HG03175 (cell line): ENCODE results near the gene TMEM145.

Experiments
- ATAC-seq: cut with Tn5 transposase; IDR thresholded peaks from one replicate; pipeline ENCODE4 v1.9.1; 2021; ENCODE audit warnings: mild to moderate bottlenecking, moderate library complexity; ENCODE audit not compliant: unreplicated experiment

TMEM145 gene

GRCh38 chr19:42288881-42289555 is 24.1 kb upstream of the TMEM145 start:
- no peak for ATAC-seq

- no peak for ATAC-seq
Observed at GRCh38 chr19:42289556-42290041, 23.5 kb upstream of the TMEM145 start.

GRCh38 chr19:42290136-42290522 is 23.0 kb upstream of the TMEM145 start:
- ATAC-seq = no peak

DNA sequence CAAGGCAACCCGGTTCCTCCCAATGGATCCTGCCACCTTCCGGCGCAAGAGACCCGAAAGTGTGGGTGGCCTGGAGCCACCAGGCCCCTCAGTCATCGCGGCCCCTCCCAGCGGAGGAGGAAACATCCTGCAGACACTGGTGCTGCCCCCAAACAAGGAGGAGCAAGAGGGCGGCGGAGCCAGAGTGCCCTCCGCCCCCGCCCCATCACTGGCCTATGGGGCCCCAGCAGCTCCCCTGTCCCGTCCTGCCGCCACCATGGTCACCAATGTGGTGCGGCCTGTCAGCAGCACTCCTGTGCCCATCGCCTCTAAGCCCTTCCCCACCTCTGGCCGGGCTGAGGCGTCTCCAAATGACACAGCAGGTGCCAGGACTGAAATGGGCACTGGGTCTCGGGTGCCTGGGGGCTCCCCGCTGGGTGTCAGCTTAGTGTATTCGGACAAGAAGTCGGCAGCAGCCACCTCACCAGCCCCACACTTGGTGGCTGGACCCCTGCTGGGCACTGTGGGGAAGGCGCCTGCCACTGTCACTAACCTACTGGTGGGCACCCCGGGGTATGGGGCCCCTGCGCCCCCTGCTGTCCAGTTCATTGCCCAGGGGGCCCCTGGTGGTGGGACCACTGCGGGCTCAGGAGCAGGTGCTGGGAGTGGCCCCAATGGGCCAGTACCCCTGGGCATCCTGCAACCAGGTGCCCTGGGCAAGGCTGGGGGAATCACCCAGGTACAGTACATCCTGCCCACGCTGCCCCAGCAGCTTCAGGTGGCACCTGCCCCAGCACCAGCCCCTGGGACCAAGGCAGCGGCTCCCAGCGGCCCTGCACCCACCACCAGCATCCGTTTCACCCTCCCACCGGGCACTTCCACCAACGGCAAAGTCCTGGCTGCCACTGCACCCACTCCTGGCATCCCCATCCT is 22.3 kb upstream of the TMEM145 start:
- ATAC-seq = no peak

DNA sequence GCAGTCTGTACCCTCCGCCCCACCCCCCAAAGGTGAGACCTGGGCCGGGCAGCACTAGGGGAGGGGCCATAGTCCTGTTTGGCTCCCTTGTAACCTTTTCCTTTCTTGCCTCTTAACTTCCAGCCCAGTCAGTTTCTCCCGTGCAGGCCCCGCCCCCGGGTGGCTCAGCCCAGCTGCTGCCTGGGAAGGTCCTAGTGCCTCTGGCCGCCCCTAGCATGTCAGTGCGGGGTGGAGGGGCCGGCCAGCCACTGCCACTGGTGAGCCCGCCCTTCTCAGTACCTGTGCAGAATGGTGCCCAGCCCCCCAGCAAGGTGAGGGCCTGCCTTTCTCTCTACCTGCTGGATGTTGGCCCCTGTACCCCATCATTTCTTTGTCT is 21.7 kb upstream of the TMEM145 start:
- no peak for ATAC-seq

DNA sequence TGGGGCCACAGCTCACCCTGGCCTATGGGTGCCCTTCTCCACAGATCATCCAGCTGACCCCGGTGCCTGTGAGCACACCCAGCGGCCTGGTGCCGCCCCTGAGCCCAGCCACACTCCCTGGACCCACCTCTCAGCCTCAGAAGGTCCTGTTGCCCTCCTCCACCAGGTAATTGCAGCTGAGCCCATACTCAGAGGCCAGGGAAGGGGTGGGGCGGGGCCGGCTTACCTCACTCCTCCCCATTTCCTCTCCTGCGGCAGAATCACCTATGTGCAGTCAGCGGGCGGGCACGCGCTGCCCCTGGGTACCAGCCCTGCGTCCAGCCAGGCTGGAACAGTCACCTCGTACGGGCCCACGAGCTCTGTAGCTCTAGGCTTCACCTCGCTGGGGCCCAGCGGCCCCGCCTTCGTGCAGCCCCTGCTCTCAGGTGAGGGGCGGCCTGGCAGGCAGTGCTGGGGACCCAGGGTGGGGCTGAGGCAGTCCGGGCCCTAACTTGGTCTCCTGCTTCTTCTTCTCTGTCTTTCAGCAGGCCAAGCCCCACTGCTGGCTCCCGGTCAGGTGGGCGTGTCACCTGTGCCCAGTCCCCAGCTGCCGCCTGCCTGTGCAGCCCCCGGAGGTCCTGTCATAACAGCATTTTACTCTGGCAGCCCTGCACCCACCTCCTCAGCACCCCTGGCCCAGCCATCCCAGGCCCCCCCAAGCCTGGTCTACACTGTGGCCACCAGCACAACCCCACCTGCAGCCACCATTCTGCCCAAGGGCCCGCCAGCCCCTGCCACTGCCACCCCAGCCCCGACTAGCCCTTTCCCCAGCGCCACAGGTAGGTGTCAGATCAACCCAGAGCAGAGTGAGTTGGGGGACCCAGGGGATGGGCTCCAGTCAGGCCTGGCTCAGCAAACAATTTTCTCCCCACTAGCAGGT is 20.8 kb upstream of the TMEM145 start:
- ATAC-seq = no peak

DNA sequence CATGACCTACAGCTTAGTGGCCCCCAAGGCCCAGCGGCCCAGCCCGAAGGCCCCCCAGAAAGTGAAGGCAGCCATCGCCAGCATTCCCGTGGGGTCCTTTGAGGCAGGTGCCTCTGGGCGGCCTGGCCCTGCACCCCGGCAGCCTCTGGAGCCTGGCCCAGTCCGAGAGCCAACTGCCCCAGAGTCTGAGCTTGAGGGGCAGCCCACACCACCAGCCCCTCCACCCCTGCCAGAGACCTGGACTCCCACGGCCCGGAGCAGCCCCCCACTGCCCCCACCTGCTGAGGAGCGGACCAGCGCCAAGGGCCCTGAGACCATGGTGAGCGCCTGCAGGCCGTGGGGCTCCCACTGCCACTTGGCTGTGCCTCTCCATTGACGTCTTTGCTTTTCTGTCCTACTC is 20.1 kb upstream of the TMEM145 start:
- no peak for ATAC-seq

DNA sequence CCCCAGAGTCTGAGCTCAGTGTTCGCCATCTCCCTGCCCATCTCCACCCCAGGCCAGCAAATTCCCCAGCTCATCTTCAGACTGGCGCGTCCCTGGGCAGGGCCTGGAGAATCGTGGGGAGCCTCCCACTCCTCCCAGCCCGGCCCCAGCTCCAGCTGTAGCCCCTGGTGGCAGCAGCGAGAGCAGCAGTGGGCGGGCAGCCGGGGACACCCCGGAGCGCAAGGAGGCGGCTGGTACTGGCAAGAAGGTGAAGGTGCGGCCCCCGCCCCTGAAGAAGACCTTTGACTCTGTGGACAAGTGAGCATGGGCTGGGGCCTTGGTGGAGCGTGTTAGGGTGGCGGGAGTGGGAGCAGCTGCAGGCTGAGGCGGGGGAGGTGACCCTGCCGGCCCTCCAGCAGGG is 19.6 kb upstream of the TMEM145 start:
- ATAC-seq = no peak

- no peak for ATAC-seq
Observed at GRCh38 chr19:42293948-42294347, 19.2 kb upstream of the TMEM145 start.

- no peak for ATAC-seq
Observed at GRCh38 chr19:42294471-42295137, 18.5 kb upstream of the TMEM145 start.

GRCh38 chr19:42295342-42295741 is 17.8 kb upstream of the TMEM145 start:
- no peak for ATAC-seq

DNA sequence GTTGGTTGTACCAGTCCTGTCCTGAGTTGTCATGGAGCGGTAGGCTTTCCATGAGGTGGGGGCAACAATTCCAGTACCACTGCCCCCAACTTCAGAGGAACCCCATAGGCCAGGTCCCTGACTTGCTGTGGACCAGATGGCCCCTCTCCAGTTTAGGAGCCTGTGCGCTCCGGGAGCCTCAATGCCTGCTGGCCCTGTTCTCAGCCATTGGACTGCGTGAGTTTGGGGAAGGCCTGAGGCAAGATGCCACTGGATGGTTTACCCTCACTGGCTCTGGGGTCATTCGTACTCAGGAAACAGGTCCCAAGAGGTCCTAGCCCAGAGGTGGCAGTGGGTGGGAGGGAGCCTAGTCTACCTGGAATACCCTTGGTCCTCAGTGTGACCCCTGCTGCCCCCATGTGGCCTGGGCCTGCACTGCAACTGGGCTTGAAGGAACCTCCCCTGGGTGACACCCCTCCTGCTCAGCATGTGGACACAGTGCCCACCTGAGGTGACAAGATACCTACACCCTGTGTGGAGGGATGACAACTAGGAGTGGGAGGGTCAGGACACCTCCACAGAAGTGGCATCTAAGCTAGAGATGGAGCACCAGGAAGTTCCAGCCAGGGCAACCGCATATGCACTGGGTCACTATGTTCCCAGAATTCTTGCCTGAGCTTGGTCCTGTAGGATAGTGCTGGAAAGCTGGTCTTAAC is 17.1 kb upstream of the TMEM145 start:
- ATAC-seq = peak; percentile 59

GRCh38 chr19:42297039-42297438 is 16.1 kb upstream of the TMEM145 start:
- ATAC-seq = no peak

DNA sequence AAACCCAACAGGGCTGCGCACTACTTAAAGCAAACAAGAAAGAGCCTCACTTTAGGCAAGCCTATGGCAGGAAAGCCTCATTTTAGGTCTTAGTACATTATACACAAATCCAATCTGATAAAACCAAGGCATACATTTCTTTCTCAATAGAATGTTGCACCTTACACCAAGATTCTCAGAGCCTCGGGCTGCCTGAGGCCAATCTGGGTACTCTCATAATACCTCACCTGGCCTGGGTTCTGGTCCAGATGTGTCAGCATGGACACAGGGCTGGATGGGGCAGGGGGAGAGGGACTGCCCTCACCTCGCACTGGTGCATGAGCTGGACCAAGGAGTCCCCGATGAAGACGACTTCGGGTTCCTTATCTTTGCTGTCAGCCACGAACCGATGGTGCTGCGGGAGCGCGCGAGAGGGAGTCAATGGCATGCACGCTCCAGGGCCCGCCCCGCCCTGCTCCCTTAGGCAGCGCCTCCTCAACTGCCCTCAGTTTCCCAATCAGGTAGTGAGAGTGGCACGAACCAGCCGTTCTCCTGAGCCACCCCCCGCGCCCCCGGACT is 11.4 kb upstream of the TMEM145 start, which contains the start of gene PRR19:
TSS of gene PRR19 (plus strand) at position 487 of the 558 bp plus-strand sequence. CDS start 7,453 bp downstream, outside the sequence.
- ATAC-seq = no peak

DNA sequence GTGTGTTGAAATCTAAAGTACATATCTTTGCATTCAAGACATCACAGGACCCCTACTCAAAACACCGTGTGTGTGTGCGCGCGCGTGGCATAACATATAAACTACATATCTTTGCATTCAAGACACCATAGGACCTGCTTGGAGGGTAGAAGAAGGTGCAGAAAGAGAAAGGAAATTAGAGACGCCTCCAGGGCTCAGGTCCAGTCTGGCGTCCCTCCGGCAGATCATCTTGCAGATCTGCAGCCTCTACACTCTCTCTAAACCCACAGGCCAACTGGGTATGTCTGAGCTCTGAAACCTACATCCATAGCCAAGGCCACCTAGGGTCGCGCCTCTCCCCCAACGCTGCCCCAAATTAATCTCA is 10.0 kb upstream of the TMEM145 start:
- no peak for ATAC-seq

DNA sequence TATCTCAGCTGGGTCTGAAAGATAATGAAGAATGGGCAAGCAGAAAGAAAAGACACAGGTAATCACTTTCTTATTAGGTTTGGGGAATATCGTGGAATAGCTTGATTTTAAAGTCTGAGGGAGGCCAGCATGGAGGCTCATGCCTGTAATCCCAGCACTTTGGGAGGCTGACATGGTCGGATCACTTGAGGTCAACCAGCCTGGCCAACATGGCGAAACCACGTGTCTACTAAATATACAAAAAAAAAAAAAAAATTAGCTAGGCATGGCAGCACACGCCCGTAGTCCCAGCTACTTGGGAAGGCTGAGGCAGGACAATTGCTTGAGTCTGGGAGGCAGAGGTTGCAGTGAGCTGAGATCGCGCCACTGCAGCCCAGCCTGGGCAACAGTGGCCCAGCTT is 9.2 kb upstream of the TMEM145 start:
- ATAC-seq = no peak

DNA sequence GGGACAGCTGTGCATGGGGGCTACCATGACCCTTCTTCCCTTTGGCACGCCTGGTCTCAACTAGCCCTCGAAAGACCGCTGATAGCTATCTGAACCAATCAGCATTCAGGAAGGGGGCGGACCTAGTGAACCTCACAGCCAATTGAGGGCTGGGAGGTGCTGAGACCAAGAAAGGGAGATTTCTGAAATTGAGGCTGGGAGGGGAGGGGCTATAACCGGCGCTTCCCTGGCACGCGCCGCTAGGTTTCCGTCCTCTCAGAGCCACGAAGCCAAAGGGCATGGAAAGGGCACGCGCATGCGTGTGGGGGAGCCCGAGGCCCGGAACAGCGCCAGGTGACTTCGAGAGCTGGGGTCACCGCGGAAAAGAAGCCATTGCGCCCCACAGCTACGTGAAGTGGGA is 6.5 kb upstream of the TMEM145 start:
- ATAC-seq = no peak

- no peak for ATAC-seq
Observed at GRCh38 chr19:42309686-42310085, 3.4 kb upstream of the TMEM145 start.

DNA sequence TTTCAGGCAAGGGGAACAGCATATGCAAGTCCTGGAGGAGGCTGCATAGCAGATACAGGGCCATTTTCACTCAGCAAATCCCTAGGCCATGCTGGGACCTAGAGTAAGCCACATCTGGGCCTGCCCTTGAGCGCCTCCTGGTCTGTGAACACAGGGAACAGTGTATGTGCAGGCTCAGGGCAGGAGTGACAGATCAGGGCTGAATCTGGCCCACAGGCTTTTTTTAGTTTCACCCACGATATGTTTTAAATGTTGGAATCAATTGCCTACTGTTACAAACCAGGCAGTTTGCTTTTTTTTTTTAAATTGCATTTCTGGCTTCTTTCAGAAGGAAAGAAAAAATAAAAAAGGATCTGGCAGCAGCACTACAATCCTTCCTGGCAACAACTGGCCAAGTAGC is 1.5 kb upstream of the TMEM145 start:
- no peak for ATAC-seq

DNA sequence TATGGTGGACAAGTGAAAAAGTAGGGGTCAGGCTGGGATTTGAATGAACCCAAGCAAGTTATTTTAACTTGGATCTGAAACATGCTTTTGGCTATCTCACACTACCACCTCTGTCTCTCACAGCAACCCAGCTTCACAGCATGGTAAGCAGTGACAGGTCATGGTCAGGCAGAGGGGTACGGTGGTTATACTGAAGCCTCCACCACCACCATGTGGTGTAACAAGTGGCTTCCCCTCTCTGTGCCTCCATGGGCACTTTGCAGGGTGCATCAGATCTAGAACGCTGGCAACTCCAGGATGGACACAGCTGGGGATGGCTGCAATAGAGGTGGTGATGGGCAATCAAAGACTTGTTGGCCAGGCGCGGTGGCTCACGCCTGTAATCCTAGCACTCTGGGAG is 739 bp upstream of the TMEM145 start:
- no peak for ATAC-seq
